ENCODE measurements around the gene NCAM1.
A peak's percentile ranks its signal among the peaks of the same experiment; 100 is the strongest.

The NCAM1 gene

GRCh38 chr11:113270080-113270479, 308.9 kb downstream of the NCAM1 start:
- Histone ChIP-seq H3K27me3 (ENCODE audit: control insufficient read depth in 1 of 2, insufficient read depth in 1 of 2, low read length in 2 of 2) (peaks cover 0 to 60% of the 10 kb centered on the region in 2 experiments), H3K9ac (ENCODE audit: low read length) (no peak overlapping the region), H3K18ac (ENCODE audit: low read depth in 1 of 2, low read length in 2 of 2) (no peak overlapping the region), H2BK5ac (ENCODE audit: low read depth, low read length, poor library complexity, severe bottlenecking) (no peak overlapping the region), H2BK12ac (ENCODE audit: low read length in 2 of 2) (no peak overlapping the region), H4K91ac (ENCODE audit: low read length) (no peak overlapping the region), H2BK120ac (ENCODE audit: low read depth, low read length) (no peak overlapping the region), H3K14ac (ENCODE audit: low read length in 2 of 2) (no peak overlapping the region), H4K8ac (ENCODE audit: low read length) (no peak overlapping the region), H3K4ac (ENCODE audit: low read depth in 1 of 2, low read length in 2 of 2) (no peak overlapping the region), H3K36me3 (ENCODE audit: control insufficient read depth in 1 of 2, insufficient read depth in 2 of 2, low read depth in 1 of 2, low read length in 2 of 2) (no peaks in the 10 kb centered on the region), H3K9me3 (ENCODE audit: control insufficient read depth, low read length) (no peaks in the 10 kb centered on the region), H3K4me2 (ENCODE audit: low read length, poor library complexity, severe bottlenecking) (no peak overlapping the region), H3K79me1 (replicated peaks; ENCODE audit: low read length, poor library complexity, severe bottlenecking) (no peaks in the 10 kb centered on the region), H3K4me1 (ENCODE audit: control insufficient read depth, insufficient read depth, low read depth, low read length) (no peaks in the 10 kb centered on the region), H2AFZ (ENCODE audit: low read depth, low read length) (no peak overlapping the region), H2AK5ac (ENCODE audit: low read length, severe bottlenecking) (no peak overlapping the region), H2BK15ac (ENCODE audit: low read depth, poor library complexity, severe bottlenecking) (no peak overlapping the region), H3K27ac (ENCODE audit: low read length, poor library complexity, severe bottlenecking) (no peak overlapping the region), H3K23ac (ENCODE audit: low read length in 2 of 2) (no peak overlapping the region), H3K4me3 (ENCODE audit: insufficient read depth in 1 of 2, low read depth in 1 of 2, low read length in 2 of 2) (no peak overlapping the region)
- 98% methylated on average over 13 of the region's 13 CpGs for WGBS
- DNase-seq = no peak

GRCh38 chr11:113271551-113272245, 310.5 kb downstream of the NCAM1 start:
- H4K91ac ChIP-seq (ENCODE audit: low read length) = no peak overlapping the region
- no peak overlapping the region for H3K9ac ChIP-seq (ENCODE audit: low read length)
- H3K27ac ChIP-seq (ENCODE audit: low read length, poor library complexity, severe bottlenecking) = no peak overlapping the region
- H2AK5ac ChIP-seq (ENCODE audit: low read length, severe bottlenecking) = no peak overlapping the region
- no peak overlapping the region for H2BK12ac ChIP-seq (ENCODE audit: low read length in 2 of 2)
- H3K4me1 ChIP-seq (ENCODE audit: control insufficient read depth, insufficient read depth, low read depth, low read length) = no peaks in the 10 kb centered on the region
- H3K79me1 ChIP-seq (replicated peaks; ENCODE audit: low read length, poor library complexity, severe bottlenecking) = no peaks in the 10 kb centered on the region
- H3K4me2 ChIP-seq (ENCODE audit: low read length, poor library complexity, severe bottlenecking) = no peak overlapping the region
- no peak overlapping the region for H3K18ac ChIP-seq (ENCODE audit: low read depth in 1 of 2, low read length in 2 of 2)
- no peak overlapping the region for H2AFZ ChIP-seq (ENCODE audit: low read depth, low read length)
- no peak overlapping the region for H3K14ac ChIP-seq (ENCODE audit: low read length in 2 of 2)
- no peak overlapping the region for H3K4ac ChIP-seq (ENCODE audit: low read depth in 1 of 2, low read length in 2 of 2)
- no peak for DNase-seq
- no peak overlapping the region for H3K4me3 ChIP-seq (ENCODE audit: insufficient read depth in 1 of 2, low read depth in 1 of 2, low read length in 2 of 2)
- H2BK15ac ChIP-seq (ENCODE audit: low read depth, poor library complexity, severe bottlenecking) = no peak overlapping the region
- H4K8ac ChIP-seq (ENCODE audit: low read length) = no peak overlapping the region
- no peak overlapping the region for H2BK5ac ChIP-seq (ENCODE audit: low read depth, low read length, poor library complexity, severe bottlenecking)
- no peaks in the 10 kb centered on the region for H3K36me3 ChIP-seq (ENCODE audit: control insufficient read depth in 1 of 2, insufficient read depth in 2 of 2, low read depth in 1 of 2, low read length in 2 of 2)
- no peak overlapping the region for H3K23ac ChIP-seq (ENCODE audit: low read length in 2 of 2)
- no peak overlapping the region for H2BK120ac ChIP-seq (ENCODE audit: low read depth, low read length)
- peaks cover 0 to 59% of the 10 kb centered on the region in 2 experiments for H3K27me3 ChIP-seq (ENCODE audit: control insufficient read depth in 1 of 2, insufficient read depth in 1 of 2, low read length in 2 of 2)
- no peaks in the 10 kb centered on the region for H3K9me3 ChIP-seq (ENCODE audit: control insufficient read depth, low read length)
- 93% methylated on average over 11 of the region's 14 CpGs for WGBS

DNA sequence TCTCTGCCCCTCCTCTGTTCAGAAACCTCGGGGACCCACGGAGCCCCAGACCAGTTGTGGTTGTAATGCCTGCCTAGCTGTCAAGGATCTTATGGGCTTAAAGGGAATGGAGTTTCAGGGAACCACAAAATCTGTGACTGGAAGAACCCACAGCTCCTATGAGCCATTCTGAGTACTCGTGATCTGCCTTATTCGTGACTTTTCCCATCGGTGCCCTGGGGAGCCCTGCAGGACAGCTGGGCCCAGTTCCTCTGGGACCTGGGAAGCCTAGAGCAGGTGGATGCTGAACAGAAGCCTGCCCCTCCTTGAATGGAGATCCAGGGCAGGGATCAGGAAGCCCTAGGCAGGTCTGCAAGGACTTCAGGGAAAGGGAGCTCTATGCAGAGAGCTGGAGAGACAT, 311.1 kb downstream of the NCAM1 start:
- H2AFZ ChIP-seq (ENCODE audit: low read depth, low read length) = no peak overlapping the region
- H2BK15ac ChIP-seq (ENCODE audit: low read depth, poor library complexity, severe bottlenecking) = no peak overlapping the region
- H2AK5ac ChIP-seq (ENCODE audit: low read length, severe bottlenecking) = no peak overlapping the region
- no peak overlapping the region for H2BK120ac ChIP-seq (ENCODE audit: low read depth, low read length)
- H4K8ac ChIP-seq (ENCODE audit: low read length) = no peak overlapping the region
- H3K4ac ChIP-seq (ENCODE audit: low read depth in 1 of 2, low read length in 2 of 2) = no peak overlapping the region
- H3K14ac ChIP-seq (ENCODE audit: low read length in 2 of 2) = no peak overlapping the region
- no peaks in the 10 kb centered on the region for H3K36me3 ChIP-seq (ENCODE audit: control insufficient read depth in 1 of 2, insufficient read depth in 2 of 2, low read depth in 1 of 2, low read length in 2 of 2)
- no peak overlapping the region for H3K9ac ChIP-seq (ENCODE audit: low read length)
- no peak overlapping the region for H2BK5ac ChIP-seq (ENCODE audit: low read depth, low read length, poor library complexity, severe bottlenecking)
- WGBS = 75% methylated on average over 5 of the region's 5 CpGs
- H3K4me2 ChIP-seq (ENCODE audit: low read length, poor library complexity, severe bottlenecking) = no peak overlapping the region
- H3K18ac ChIP-seq (ENCODE audit: low read depth in 1 of 2, low read length in 2 of 2) = no peak overlapping the region
- H3K4me3 ChIP-seq (ENCODE audit: insufficient read depth in 1 of 2, low read depth in 1 of 2, low read length in 2 of 2) = no peak overlapping the region
- H3K27ac ChIP-seq (ENCODE audit: low read length, poor library complexity, severe bottlenecking) = no peak overlapping the region
- no peak for DNase-seq
- no peak overlapping the region for H2BK12ac ChIP-seq (ENCODE audit: low read length in 2 of 2)
- peaks cover 0 to 57% of the 10 kb centered on the region in 2 experiments for H3K27me3 ChIP-seq (ENCODE audit: control insufficient read depth in 1 of 2, insufficient read depth in 1 of 2, low read length in 2 of 2)
- no peak overlapping the region for H4K91ac ChIP-seq (ENCODE audit: low read length)
- no peak overlapping the region for H3K23ac ChIP-seq (ENCODE audit: low read length in 2 of 2)
- H3K9me3 ChIP-seq (ENCODE audit: control insufficient read depth, low read length) = no peaks in the 10 kb centered on the region
- H3K79me1 ChIP-seq (replicated peaks; ENCODE audit: low read length, poor library complexity, severe bottlenecking) = no peaks in the 10 kb centered on the region
- H3K4me1 ChIP-seq (ENCODE audit: control insufficient read depth, insufficient read depth, low read depth, low read length) = no peaks in the 10 kb centered on the region

GRCh38 chr11:113272927-113273615, 311.9 kb downstream of the NCAM1 start:
- no peaks in the 10 kb centered on the region for H3K4me1 ChIP-seq (ENCODE audit: control insufficient read depth, insufficient read depth, low read depth, low read length)
- H3K27me3 ChIP-seq (ENCODE audit: control insufficient read depth in 1 of 2, insufficient read depth in 1 of 2, low read length in 2 of 2) = peaks cover 0 to 51% of the 10 kb centered on the region in 2 experiments
- H3K23ac ChIP-seq (ENCODE audit: low read length in 2 of 2) = no peak overlapping the region
- H4K8ac ChIP-seq (ENCODE audit: low read length) = no peak overlapping the region
- no peak overlapping the region for H3K4me3 ChIP-seq (ENCODE audit: insufficient read depth in 1 of 2, low read depth in 1 of 2, low read length in 2 of 2)
- H2BK15ac ChIP-seq (ENCODE audit: low read depth, poor library complexity, severe bottlenecking) = no peak overlapping the region
- no peak overlapping the region for H3K4ac ChIP-seq (ENCODE audit: low read depth in 1 of 2, low read length in 2 of 2)
- no peak overlapping the region for H2BK5ac ChIP-seq (ENCODE audit: low read depth, low read length, poor library complexity, severe bottlenecking)
- no peak overlapping the region for H2BK12ac ChIP-seq (ENCODE audit: low read length in 2 of 2)
- no peak overlapping the region for H3K18ac ChIP-seq (ENCODE audit: low read depth in 1 of 2, low read length in 2 of 2)
- no peak overlapping the region for H2AK5ac ChIP-seq (ENCODE audit: low read length, severe bottlenecking)
- H2AFZ ChIP-seq (ENCODE audit: low read depth, low read length) = no peak overlapping the region
- H3K4me2 ChIP-seq (ENCODE audit: low read length, poor library complexity, severe bottlenecking) = no peak overlapping the region
- DNase-seq = no peak
- H3K14ac ChIP-seq (ENCODE audit: low read length in 2 of 2) = peak overlapping the region in 1 of 2 experiments; percentile 49
- H4K91ac ChIP-seq (ENCODE audit: low read length) = no peak overlapping the region
- H3K9me3 ChIP-seq (ENCODE audit: control insufficient read depth, low read length) = no peaks in the 10 kb centered on the region
- no peak overlapping the region for H3K27ac ChIP-seq (ENCODE audit: low read length, poor library complexity, severe bottlenecking)
- no peaks in the 10 kb centered on the region for H3K36me3 ChIP-seq (ENCODE audit: control insufficient read depth in 1 of 2, insufficient read depth in 2 of 2, low read depth in 1 of 2, low read length in 2 of 2)
- H3K9ac ChIP-seq (ENCODE audit: low read length) = no peak overlapping the region
- no peaks in the 10 kb centered on the region for H3K79me1 ChIP-seq (replicated peaks; ENCODE audit: low read length, poor library complexity, severe bottlenecking)
- H2BK120ac ChIP-seq (ENCODE audit: low read depth, low read length) = no peak overlapping the region
- WGBS = 90% methylated on average over 34 of the region's 34 CpGs

Measured in mesenchymal stem cell (in vitro differentiated cells and primary cell).